Transverse colon (tissue), 4 donors: Measurements from ENCODE around the gene CLUH. TPM values are rescaled to one million over a fixed set of nuclear protein-coding genes. Genes with fewer than 3 reads are reported as not detected.

Experiments used
- DNase-seq: peaks from one replicate; pipeline ENCODE4 v3.0.0-alpha.2; 2019
- H3K27ac ChIP-seq, 4 donors: fragments of 200-600 bp; sonication (generic); 2 replicates each; pipeline ENCODE4 v1.5.1; 2016 to 2018; ENCODE audit warnings: inconsistent platforms in 4 of 4
- H3K27me3 ChIP-seq: fragments of 200-600 bp; sonication (generic); 2 replicates; pipeline ENCODE4 v1.5.1; 2017; ENCODE audit warnings: inconsistent platforms
- H3K36me3 ChIP-seq, 4 donors: fragments of 200-600 bp; sonication (generic); 2 replicates each; pipeline ENCODE4 v1.5.1; 2017 to 2019; ENCODE audit warnings: inconsistent platforms in 4 of 4
- H3K4me1 ChIP-seq, 4 donors: fragments of 200-600 bp; sonication (generic); 2 replicates each; pipeline ENCODE4 v1.5.1; 2017 to 2020; ENCODE audit warnings: inconsistent platforms in 4 of 4
- H3K4me3 ChIP-seq, 4 donors: fragments of 200-600 bp; sonication (generic); 1 replicate in 1 of 4; 2 replicates in 3 of 4; pipeline versions ENCODE4 v1.5.1 to v1.6.1; 2017 to 2019; ENCODE audit warnings: inconsistent platforms in 4 of 4
- H3K9me3 ChIP-seq, 2 donors: fragments of 200-600 bp; sonication (generic); 2 replicates each; pipeline ENCODE4 v1.5.1; 2017 to 2019; ENCODE audit warnings: inconsistent platforms in 2 of 2
- EP300 ChIP-seq: sonication (generic); formaldehyde crosslinking; IDR thresholded peaks from one replicate; pipeline ENCODE4 v1.6.1; 2017; ENCODE audit warnings: antibody characterized with exemption, low read depth
- POLR2A ChIP-seq: fragments of 450-650 bp; IDR thresholded peaks from one replicate; pipeline ENCODE4 v1.6.1; 2016; ENCODE audit warnings: antibody characterized with exemption, mild to moderate bottlenecking, moderate library complexity
- POLR2AphosphoS5 ChIP-seq, 3 donors: sonication (generic); formaldehyde crosslinking; IDR thresholded peaks; one replicate each; pipeline ENCODE4 v1.6.1; 2016; ENCODE audit warnings: antibody characterized with exemption in 3 of 3
- WGBS, 2 donors: methylation state at CpG; one replicate each; pipeline ENCODE4 v1.1.5; 2018; ENCODE audit warnings: low coverage in 1 of 2; 5-methylcytosine and 5-hydroxymethylcytosine counted together
- in situ Hi-C, 4 donors: fragments of 200-750 bp; cut with MboI; loops; one replicate each; pipeline versions ENCODE4 v1.15.0 to v1.15.1; 2017; ENCODE audit warnings: low sequenced_read_pairs in 3 of 4, low pct_ligation_motif_present in 1 of 4, low pct_unique_long_range_greater_than_20kb in 1 of 4
- intact Hi-C: fragments of 100-400 bp; cut with DNase I; formaldehyde crosslinking; loops from one replicate; pipeline ENCODE4 v1.15.1; 2023; ENCODE audit warnings: low total_unique reads
- total RNA-seq, 4 donors: library from RNA; depleted of rRNA; stranded (reverse); fragments of >200 nt; gene quantifications; one replicate each; pipeline ENCODE4 v1.1.0, GENCODE V29; 2016
- TF ChIP-seq, protein P1 (sequence below), 5 experiments: fragments of 200-600 bp in 3 of 5; fragments of 450-650 bp in 2 of 5; sonication (generic) in 3 of 5; IDR thresholded peaks; 1 replicate in 2 of 5; 2 replicates in 3 of 5; pipeline ENCODE4 v1.5.1; 2016 to 2017; ENCODE audit warnings: antibody characterized with exemption in 5 of 5, inconsistent platforms in 3 of 5, mild to moderate bottlenecking in 2 of 5, moderate library complexity in 1 of 5

Gene CLUH
- total RNA-seq, 4 donors from 2014 or later = 127 to 1,072 (median 208) TPM

DNA sequence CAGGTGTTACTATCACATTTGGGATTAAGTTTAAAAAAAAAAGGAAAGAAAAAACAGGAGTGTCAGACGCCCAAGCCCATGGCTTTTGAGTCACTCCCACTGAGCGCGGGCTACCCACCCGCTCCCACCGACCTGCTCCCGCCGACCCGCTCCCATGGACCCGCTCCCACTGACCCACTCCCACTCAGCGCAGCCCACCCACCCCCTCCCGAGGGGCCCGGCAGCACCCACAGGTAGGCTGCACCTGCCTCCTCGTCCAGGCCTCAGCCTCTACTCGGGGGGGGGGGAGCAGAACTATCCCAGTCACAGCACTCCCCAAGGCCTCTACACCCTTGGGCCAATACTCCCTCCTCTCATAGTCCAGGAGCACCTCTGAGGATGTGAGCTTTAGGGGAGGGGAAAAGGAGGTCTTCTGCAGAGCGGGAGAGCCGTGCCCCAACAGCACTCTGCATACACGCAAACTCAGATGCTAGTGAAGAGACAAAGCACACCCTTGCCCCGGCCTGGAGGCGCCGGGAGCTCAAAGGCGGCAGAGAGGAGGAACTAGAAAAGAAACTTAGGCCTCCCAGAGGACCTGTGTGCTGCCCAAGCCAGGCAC, 2.9 kb downstream of the CLUH start:
- Histone ChIP-seq H3K27ac (peak overlapping the region; percentile 90 to 93 (median 92)), H3K9me3 (no peaks in the 10 kb centered on the region), H3K36me3 (peaks cover 0 to 6% (median 0%) of the 10 kb centered on the region in 4 donors), H3K4me1 (peaks cover 31 to 62% (median 49%) of the 10 kb centered on the region in 4 donors), H3K4me3 (peak overlapping the region in 2 of 4 donors; percentile 83 to 91), H3K27me3 (no peaks in the 10 kb centered on the region)
- in situ Hi-C loops (no loop called here), intact Hi-C loops (no loop called here)
- WGBS, 2 donors = 45% methylated on average over 21 of the region's 21 CpGs; no CpG with 5 or more reads in 1 of the 2 donors
- DNase-seq = no peak
- TF ChIP-seq EP300 (no peak), POLR2AphosphoS5 (IDR thresholded peaks at IDR 0.05) (no peak), POLR2A (no peak)
- TF ChIP-seq, protein P1, sequence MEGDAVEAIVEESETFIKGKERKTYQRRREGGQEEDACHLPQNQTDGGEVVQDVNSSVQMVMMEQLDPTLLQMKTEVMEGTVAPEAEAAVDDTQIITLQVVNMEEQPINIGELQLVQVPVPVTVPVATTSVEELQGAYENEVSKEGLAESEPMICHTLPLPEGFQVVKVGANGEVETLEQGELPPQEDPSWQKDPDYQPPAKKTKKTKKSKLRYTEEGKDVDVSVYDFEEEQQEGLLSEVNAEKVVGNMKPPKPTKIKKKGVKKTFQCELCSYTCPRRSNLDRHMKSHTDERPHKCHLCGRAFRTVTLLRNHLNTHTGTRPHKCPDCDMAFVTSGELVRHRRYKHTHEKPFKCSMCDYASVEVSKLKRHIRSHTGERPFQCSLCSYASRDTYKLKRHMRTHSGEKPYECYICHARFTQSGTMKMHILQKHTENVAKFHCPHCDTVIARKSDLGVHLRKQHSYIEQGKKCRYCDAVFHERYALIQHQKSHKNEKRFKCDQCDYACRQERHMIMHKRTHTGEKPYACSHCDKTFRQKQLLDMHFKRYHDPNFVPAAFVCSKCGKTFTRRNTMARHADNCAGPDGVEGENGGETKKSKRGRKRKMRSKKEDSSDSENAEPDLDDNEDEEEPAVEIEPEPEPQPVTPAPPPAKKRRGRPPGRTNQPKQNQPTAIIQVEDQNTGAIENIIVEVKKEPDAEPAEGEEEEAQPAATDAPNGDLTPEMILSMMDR (IDR thresholded peaks at IDR 0.05) = no peak

DNA sequence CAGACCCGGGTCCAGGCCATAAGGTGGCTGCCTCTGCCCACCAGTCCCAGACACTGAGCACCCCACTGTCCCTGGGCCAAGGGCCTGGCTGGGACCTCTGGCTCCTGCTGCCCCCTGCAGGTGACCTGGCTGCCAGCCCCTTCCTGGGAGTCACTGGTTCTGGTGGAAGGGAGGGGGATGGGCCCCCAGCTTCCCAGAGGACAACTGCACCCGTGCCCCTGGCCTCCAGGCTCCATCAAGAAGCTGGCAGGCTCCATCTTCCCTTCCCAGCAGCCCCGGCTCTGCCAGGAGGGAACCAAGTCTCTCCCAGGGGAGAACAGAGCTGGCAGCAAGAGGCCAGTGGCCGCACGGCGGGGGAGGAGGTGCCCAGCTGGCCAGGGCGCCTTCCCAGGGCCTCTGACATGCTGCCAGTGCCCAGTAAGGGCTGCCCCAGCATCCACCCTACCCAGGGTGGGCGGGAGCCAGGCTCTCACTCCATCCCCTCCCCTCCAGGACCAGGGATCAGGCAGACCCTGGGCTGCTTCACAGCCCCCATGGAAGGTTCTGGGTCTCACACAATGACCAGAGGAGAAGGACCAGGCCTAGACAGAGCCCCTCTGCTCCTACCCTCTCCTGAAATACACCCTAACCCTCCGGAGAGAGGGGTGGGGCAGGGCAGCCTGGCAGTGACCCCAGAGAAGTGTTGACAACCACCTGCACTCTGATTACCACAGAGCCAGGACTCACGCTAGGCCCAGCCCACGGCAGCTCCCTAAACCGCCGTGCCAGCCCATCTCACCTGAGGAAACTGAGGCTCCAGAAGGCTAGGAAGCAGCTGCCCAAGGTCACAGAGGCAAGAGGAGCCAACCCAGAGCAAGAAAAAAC, 3.6 kb downstream of the CLUH start:
- in situ Hi-C loops = no loop called here
- no peaks in the 10 kb centered on the region for H3K9me3 ChIP-seq
- 66% methylated on average over 12 of the region's 13 CpGs; no CpG with 5 or more reads in 1 of the 2 donors for WGBS, 2 donors
- intact Hi-C loops = no loop called here
- peak; percentile 35 for DNase-seq
- peak overlapping the region; percentile 90 to 93 (median 92) for H3K27ac ChIP-seq
- H3K4me3 ChIP-seq = peak overlapping the region in 2 of 4 donors; percentile 6 to 91
- no peaks in the 10 kb centered on the region for H3K27me3 ChIP-seq
- no peak for TF ChIP-seq POLR2A
- TF ChIP-seq, protein P1 (IDR thresholded peaks at IDR 0.05) = peak; percentile 11 to 37 (median 23)
- H3K36me3 ChIP-seq = peaks cover 0 to 13% (median 0%) of the 10 kb centered on the region in 4 donors
- H3K4me1 ChIP-seq = peaks cover 31 to 56% (median 47%) of the 10 kb centered on the region in 4 donors

DNA sequence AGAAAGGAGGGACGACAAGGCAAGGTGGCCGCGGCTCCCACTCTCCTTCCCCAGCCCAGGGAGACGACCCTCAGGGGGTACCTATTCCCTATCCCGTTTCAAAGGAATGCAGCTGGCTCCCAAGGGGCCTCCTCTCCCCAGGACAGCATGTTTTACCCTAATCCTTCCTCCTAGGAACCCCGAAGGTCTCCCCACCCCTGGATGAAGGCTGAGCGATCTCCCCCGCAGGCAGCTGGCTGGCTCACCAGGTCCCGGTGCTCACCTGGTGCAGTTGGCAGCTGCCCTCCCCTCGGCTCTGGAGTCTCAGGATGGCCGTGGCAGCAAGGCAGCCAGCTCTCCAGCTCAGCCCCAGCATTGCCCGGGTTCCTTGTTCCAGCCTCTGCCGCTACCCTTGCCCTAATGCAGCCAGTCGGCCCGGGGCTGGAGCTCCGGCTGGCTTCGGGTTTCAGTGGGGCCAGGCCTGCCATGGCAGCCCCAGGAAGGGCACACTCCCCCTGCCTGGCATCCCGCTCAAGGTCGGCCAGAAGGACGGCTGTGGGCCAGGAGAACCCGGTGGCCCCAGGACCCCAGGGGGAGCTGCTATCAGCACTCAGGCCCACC, 4.6 kb downstream of the CLUH start:
- WGBS, 2 donors = 70% methylated on average over 14 of the region's 21 CpGs; no CpG with 5 or more reads in 1 of the 2 donors
- Histone ChIP-seq H3K27ac (peak overlapping the region in 3 of 4 donors; percentile 91 to 93 (median 93)), H3K4me3 (no peak overlapping the region), H3K4me1 (peaks cover 28 to 47% (median 39%) of the 10 kb centered on the region in 4 donors), H3K27me3 (no peaks in the 10 kb centered on the region), H3K9me3 (no peaks in the 10 kb centered on the region), H3K36me3 (peaks cover 0 to 16% (median 0%) of the 10 kb centered on the region in 4 donors)
- intact Hi-C loops (no loop called here), in situ Hi-C loops (no loop called here)
- DNase-seq = no peak
- TF ChIP-seq, protein P1 (IDR thresholded peaks at IDR 0.05) = no peak
- TF ChIP-seq POLR2A = no peak
- TF ChIP-seq EP300 = no peak
- no peak for TF ChIP-seq POLR2AphosphoS5 (IDR thresholded peaks at IDR 0.05)
